ENCODE measurements around the gene PHACTR3.

- TF ChIP-seq EZH2 (IDR thresholded peaks at IDR 0.05; ENCODE audit: insufficient read depth, low read length), result no peak
- TF ChIP-seq CTCF (IDR thresholded peaks at IDR 0.05; ENCODE audit: insufficient read depth, low read depth, low read length), result no peak
Observed at GRCh38 chr20:59644371-59644939, 40.1 kb downstream of the PHACTR3 start.

All from astrocyte (in vitro differentiated cells and primary cell).